Breast epithelium (tissue), 4 donors: ENCODE measurements around the gene DCTN2. TPM values are rescaled to one million over a fixed set of nuclear protein-coding genes. Genes with fewer than 3 reads are reported as not detected.

Source experiments
- DNase-seq, 2 donors: peaks; one replicate each; pipeline ENCODE4 v3.0.0-alpha.2; 2019; ENCODE audit warnings: low spot score in 2 of 2
- H3K27ac ChIP-seq, 2 donors: fragments of 200-600 bp; sonication (generic) in 1 of 2; one replicate each; pipeline ENCODE4 v1.5.1; 2016 to 2019; ENCODE audit warnings: mild to moderate bottlenecking in 1 of 2
- H3K27me3 ChIP-seq, 2 donors: fragments of 200-600 bp; sonication (generic) in 1 of 2; one replicate each; pipeline versions ENCODE4 v1.5.1 to v1.6.0; 2017 to 2019; ENCODE audit warnings: control low read depth in 1 of 2, mild to moderate bottlenecking in 1 of 2
- H3K36me3 ChIP-seq: fragments of 200-600 bp; one replicate; pipeline ENCODE4 v1.5.1; 2019
- H3K4me1 ChIP-seq, 2 donors: fragments of 200-600 bp; sonication (generic); one replicate each; pipeline ENCODE4 v1.5.1; 2016 to 2019; ENCODE audit warnings: control low read depth in 1 of 2
- H3K4me3 ChIP-seq, 3 donors: fragments of 200-600 bp; sonication (generic); 1 replicate in 2 of 3; 2 replicates in 1 of 3; pipeline ENCODE4 v1.5.1; 2016 to 2019; ENCODE audit warnings: mild to moderate bottlenecking in 3 of 3, moderate library complexity in 2 of 3
- H3K9me3 ChIP-seq, 2 donors: fragments of 200-600 bp; sonication (generic) in 1 of 2; one replicate each; pipeline ENCODE4 v1.5.1; 2016 to 2019; ENCODE audit warnings: control low read depth in 1 of 2
- POLR2A ChIP-seq: fragments of 450-650 bp; IDR thresholded peaks from one replicate; pipeline ENCODE4 v1.6.1; 2016; ENCODE audit warnings: antibody characterized with exemption, mild to moderate bottlenecking, moderate library complexity
- POLR2AphosphoS5 ChIP-seq, 3 donors: sonication (generic); formaldehyde crosslinking; IDR thresholded peaks; one replicate each; pipeline ENCODE4 v1.6.1; 2017; ENCODE audit warnings: antibody characterized with exemption in 3 of 3
- intact Hi-C: fragments of 100-400 bp; cut with DNase I; formaldehyde crosslinking; loops from one replicate; pipeline ENCODE4 v1.15.1; 2023; ENCODE audit warnings: low total_unique reads
- total RNA-seq, 3 donors: library from RNA; depleted of rRNA; stranded (reverse); fragments of >200 nt; gene quantifications; one replicate each; pipeline ENCODE4 v1.1.0, GENCODE V29; 2016
- TF ChIP-seq, protein P1 (sequence below), 3 donors: fragments of 450-650 bp; IDR thresholded peaks; one replicate each; pipeline ENCODE4 v1.5.1; 2016 to 2017; ENCODE audit warnings: antibody characterized with exemption in 3 of 3, mild to moderate bottlenecking in 3 of 3, moderate library complexity in 3 of 3

The DCTN2 gene
- total RNA-seq, 3 donors from 2014 or later: 108 to 138 (median 131) TPM

DNA sequence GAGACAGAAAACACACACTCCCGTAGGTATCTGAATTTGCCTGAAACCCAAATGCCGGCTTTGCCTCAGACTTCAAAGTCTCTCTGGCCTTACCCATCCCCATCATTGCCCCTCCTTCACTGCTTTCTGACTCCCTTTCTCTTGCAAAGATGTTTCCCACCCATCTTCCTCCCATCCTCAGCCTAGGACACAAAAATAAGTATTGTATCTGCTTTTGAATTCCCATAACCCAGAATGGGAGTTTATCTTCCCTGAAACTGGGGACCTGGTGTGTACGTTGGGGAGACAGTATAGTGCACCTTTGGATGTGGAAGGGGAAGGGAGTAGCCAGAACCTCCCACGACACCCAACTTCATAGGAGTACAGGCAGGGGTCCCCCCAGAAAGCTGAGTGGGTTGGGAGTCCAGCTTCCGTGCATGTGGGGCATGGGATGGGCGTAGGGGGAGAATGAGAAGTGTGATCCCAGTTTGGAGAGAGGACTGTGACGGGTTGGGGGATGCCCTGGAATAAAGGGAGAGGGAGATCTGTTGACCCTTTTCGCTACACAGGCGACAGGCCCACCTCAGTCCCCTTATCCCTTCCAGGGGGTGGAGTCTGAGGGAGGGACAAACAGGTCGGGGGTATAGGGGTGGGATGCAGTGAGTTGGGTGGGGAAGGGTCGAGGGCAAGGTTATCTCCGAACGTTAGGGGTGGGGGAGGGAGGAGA, 2.4 kb upstream of the DCTN2 start:
- Histone ChIP-seq H3K4me1 (peaks cover 6 to 7% of the 10 kb centered on the region in 2 donors), H3K9me3 (no peaks in the 10 kb centered on the region), H3K27me3 (peaks cover 0 to 11% of the 10 kb centered on the region in 2 donors), H3K36me3 (no peaks in the 10 kb centered on the region), H3K27ac (no peak overlapping the region), H3K4me3 (peak overlapping the region; percentile 16 to 74 (median 53))
- no peak for DNase-seq
- intact Hi-C loops: no loop called here
- no peak for TF ChIP-seq POLR2A
- TF ChIP-seq POLR2AphosphoS5 (IDR thresholded peaks at IDR 0.05): no peak

DNA sequence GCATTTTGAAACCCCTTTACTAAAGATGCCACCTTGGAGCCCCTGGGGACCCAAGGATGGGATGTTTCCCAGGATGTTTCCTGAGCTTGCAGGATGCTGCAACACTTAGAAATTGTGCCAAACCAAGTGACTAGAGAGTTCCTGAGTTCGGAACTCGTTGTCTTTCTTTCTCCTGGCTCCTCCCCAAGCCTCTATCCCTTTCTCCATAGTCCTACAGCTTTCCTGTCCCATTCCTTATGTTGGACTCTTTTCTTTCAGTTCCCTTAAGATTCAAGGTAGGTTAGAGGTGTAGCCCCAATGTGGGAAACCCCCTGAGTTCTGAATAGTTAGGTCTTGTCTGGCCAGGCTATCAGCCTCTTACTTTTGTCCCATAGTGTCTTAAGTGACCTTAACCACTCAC, 1.5 kb upstream of the DCTN2 start:
- TF ChIP-seq POLR2AphosphoS5 (IDR thresholded peaks at IDR 0.05) (no peak), POLR2A (no peak)
- TF ChIP-seq, protein P1, sequence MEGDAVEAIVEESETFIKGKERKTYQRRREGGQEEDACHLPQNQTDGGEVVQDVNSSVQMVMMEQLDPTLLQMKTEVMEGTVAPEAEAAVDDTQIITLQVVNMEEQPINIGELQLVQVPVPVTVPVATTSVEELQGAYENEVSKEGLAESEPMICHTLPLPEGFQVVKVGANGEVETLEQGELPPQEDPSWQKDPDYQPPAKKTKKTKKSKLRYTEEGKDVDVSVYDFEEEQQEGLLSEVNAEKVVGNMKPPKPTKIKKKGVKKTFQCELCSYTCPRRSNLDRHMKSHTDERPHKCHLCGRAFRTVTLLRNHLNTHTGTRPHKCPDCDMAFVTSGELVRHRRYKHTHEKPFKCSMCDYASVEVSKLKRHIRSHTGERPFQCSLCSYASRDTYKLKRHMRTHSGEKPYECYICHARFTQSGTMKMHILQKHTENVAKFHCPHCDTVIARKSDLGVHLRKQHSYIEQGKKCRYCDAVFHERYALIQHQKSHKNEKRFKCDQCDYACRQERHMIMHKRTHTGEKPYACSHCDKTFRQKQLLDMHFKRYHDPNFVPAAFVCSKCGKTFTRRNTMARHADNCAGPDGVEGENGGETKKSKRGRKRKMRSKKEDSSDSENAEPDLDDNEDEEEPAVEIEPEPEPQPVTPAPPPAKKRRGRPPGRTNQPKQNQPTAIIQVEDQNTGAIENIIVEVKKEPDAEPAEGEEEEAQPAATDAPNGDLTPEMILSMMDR (IDR thresholded peaks at IDR 0.05): no peak
- peaks cover 0 to 11% of the 10 kb centered on the region in 2 donors for H3K27me3 ChIP-seq
- no peak for DNase-seq
- no peak overlapping the region for H3K4me3 ChIP-seq
- H3K36me3 ChIP-seq: no peaks in the 10 kb centered on the region
- no peak overlapping the region for H3K27ac ChIP-seq
- intact Hi-C loops: no loop called here
- H3K4me1 ChIP-seq: peaks cover 6 to 7% of the 10 kb centered on the region in 2 donors
- H3K9me3 ChIP-seq: no peaks in the 10 kb centered on the region

DNA sequence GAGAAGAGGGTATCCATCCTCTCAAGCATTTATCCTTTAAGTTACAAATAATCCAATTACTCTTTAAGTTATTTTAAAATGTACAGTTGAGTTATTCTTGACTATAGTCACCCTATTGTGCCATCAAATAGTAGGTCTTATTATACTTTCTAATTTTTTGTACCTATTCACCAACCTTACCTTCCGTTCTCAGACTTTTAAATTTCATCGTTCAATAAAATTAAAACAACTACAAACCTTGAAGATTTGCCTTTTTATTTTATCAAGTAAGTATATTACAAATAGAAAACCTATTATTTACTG, 972 bp upstream of the DCTN2 start:
- no peak overlapping the region for H3K27ac ChIP-seq
- H3K27me3 ChIP-seq: peaks cover 0 to 11% of the 10 kb centered on the region in 2 donors
- DNase-seq: no peak
- H3K4me3 ChIP-seq: no peak overlapping the region
- peaks cover 6 to 7% of the 10 kb centered on the region in 2 donors for H3K4me1 ChIP-seq
- no peaks in the 10 kb centered on the region for H3K9me3 ChIP-seq
- intact Hi-C loops: no loop called here
- TF ChIP-seq, protein P1 (IDR thresholded peaks at IDR 0.05): no peak
- TF ChIP-seq POLR2A (no peak), POLR2AphosphoS5 (IDR thresholded peaks at IDR 0.05) (no peak)
- no peaks in the 10 kb centered on the region for H3K36me3 ChIP-seq

DNA sequence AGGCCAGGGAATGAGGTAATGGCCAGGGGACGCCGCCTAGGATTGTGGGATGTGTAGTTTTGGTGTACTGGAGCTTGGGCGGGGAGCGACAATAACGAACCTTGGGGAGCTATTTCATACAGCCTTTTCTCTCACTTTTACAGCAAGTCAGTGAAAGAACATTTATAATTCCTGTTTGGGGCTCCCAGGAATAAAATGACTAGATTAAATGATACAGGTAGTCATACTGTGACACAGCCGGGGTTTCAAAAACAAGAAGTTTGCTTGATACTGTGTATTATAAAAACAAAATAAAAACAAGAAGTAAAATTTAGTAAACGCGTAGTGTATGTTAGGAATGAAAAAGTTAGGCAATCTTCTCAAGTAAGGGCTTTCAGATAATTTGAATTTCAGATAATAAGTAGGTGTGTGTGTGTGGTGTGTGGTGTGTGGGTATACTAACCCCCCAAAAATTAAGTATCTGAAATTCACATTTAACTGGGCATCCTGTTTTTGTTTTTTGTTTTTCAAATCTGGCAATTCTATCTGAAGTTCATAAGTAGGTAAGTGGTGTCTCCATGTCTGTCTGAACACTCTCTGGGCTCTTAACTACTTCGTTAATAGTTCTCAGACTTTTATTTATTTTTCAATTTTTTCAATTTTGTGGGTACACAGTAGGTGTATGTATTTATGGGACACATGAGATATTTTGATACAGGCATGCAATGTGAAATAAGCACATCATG, 458 bp upstream of the DCTN2 start:
- peaks cover 6 to 7% of the 10 kb centered on the region in 2 donors for H3K4me1 ChIP-seq
- peak overlapping the region; percentile 85 to 95 (median 88) for H3K4me3 ChIP-seq
- TF ChIP-seq, protein P1 (IDR thresholded peaks at IDR 0.05): no peak
- no peak for TF ChIP-seq POLR2AphosphoS5 (IDR thresholded peaks at IDR 0.05)
- TF ChIP-seq POLR2A: no peak
- H3K36me3 ChIP-seq: no peaks in the 10 kb centered on the region
- H3K27ac ChIP-seq: peak overlapping the region; percentile 92 to 95
- no peaks in the 10 kb centered on the region for H3K9me3 ChIP-seq
- no peak for DNase-seq
- intact Hi-C loops: no loop called here
- H3K27me3 ChIP-seq: peaks cover 0 to 11% of the 10 kb centered on the region in 2 donors

DNA sequence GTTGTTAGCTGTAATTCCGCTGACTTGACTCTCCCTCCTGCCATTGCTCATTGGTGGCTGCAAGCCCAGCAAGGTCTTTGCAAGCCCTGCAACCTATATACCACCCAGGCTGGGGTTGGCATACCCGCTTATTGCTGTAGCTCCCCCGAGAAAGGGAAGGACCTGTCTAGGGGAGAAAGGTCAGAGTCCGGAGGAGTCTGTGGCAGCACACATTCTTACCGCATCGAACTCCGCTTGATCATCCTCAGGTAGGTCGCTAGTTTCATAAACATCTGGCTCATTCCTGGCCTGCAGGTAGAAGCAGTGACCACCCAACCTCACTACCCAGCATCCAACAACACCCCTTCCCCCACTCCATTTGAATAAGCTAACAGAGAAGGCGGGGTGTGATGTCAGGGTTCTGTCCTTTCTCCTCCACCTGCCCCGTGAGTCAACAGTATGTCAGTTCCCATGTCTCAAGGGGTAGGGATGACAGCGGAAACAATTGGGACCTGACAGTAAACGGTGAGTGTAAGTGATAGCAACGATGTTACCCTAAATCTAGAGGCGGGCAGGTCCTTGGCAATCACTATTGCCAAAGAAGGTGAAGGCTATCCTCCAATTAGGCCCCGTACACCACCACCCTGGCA, 1.1 kb downstream of the DCTN2 start:
- Histone ChIP-seq H3K4me1 (peaks cover 6 to 7% of the 10 kb centered on the region in 2 donors), H3K9me3 (no peaks in the 10 kb centered on the region), H3K27ac (peak overlapping the region; percentile 92 to 95), H3K36me3 (no peaks in the 10 kb centered on the region), H3K27me3 (peaks cover 0 to 11% of the 10 kb centered on the region in 2 donors), H3K4me3 (peak overlapping the region; percentile 85 to 95 (median 88))
- intact Hi-C loops: no loop called here
- DNase-seq: no peak
- TF ChIP-seq POLR2A (no peak), POLR2AphosphoS5 (IDR thresholded peaks at IDR 0.05) (no peak)
- TF ChIP-seq, protein P1 (IDR thresholded peaks at IDR 0.05): no peak
